Ectodermal cell (in vitro differentiated cells): ENCODE results near the gene SHH.

ENCODE experiments used
- H3K27ac ChIP-seq: 2 replicates; pipeline ENCODE4 v1.7.0; 2013; ENCODE audit warnings: mild to moderate bottlenecking, low read depth, low read length; ENCODE audit not compliant: insufficient read depth, poor library complexity, severe bottlenecking
- H3K27me3 ChIP-seq: 2 replicates; pipeline ENCODE4 v1.7.0; 2013; ENCODE audit warnings: mild to moderate bottlenecking, low read length; ENCODE audit not compliant: insufficient read depth, control insufficient read depth, poor library complexity, severe bottlenecking
- H3K36me3 ChIP-seq: one replicate; pipeline ENCODE4 v1.7.0; 2013; ENCODE audit warnings: low read length; ENCODE audit not compliant: control insufficient read depth, insufficient read depth
- H3K4me1 ChIP-seq: one replicate; pipeline ENCODE4 v1.7.0; 2013; ENCODE audit warnings: low read length; ENCODE audit not compliant: control insufficient read depth, insufficient read depth
- H3K4me3 ChIP-seq: 2 replicates; pipeline ENCODE4 v1.7.0; 2013; ENCODE audit warnings: low read depth, low read length, control low read depth; ENCODE audit not compliant: insufficient read depth
- H3K9me3 ChIP-seq: 2 replicates; pipeline ENCODE4 v1.7.0; 2013; ENCODE audit warnings: mild to moderate bottlenecking, low read length, moderate library complexity; ENCODE audit not compliant: control insufficient read depth
- WGBS, 2 experiments: methylation state at CpG; one replicate each; pipeline ENCODE4 v1.1.7; 2013; ENCODE audit warnings: missing lambda C conversion rate in 2 of 2; 5-methylcytosine and 5-hydroxymethylcytosine counted together

The SHH gene

GRCh38 chr7:155766966-155767916 is 45.0 kb downstream of the SHH start:
- Histone ChIP-seq H3K4me3 (no peak overlapping the region), H3K36me3 (peaks cover 36% of the 10 kb centered on the region), H3K4me1 (peaks cover 9% of the 10 kb centered on the region), H3K27me3 (no peaks in the 10 kb centered on the region), H3K9me3 (no peaks in the 10 kb centered on the region), H3K27ac (no peak overlapping the region)
- 95 to 96% methylated on average over 12 of the region's 12 CpGs for WGBS, 2 experiments

GRCh38 chr7:155766386-155766785 is 45.9 kb downstream of the SHH start:
- H3K9me3 ChIP-seq, result no peaks in the 10 kb centered on the region
- peaks cover 36% of the 10 kb centered on the region for H3K36me3 ChIP-seq
- H3K27me3 ChIP-seq, result no peaks in the 10 kb centered on the region
- H3K27ac ChIP-seq, result no peak overlapping the region
- H3K4me1 ChIP-seq, result peaks cover 9% of the 10 kb centered on the region
- WGBS, 2 experiments, result 94 to 95% methylated on average over 12 of the region's 12 CpGs
- no peak overlapping the region for H3K4me3 ChIP-seq

GRCh38 chr7:155765458-155765857 is 46.8 kb downstream of the SHH start:
- 96% methylated on average over 8 of the region's 8 CpGs for WGBS, 2 experiments
- H3K27me3 ChIP-seq, result no peaks in the 10 kb centered on the region
- no peaks in the 10 kb centered on the region for H3K9me3 ChIP-seq
- H3K4me3 ChIP-seq, result no peak overlapping the region
- no peak overlapping the region for H3K27ac ChIP-seq
- peaks cover 9% of the 10 kb centered on the region for H3K4me1 ChIP-seq
- peaks cover 36% of the 10 kb centered on the region for H3K36me3 ChIP-seq

- Histone ChIP-seq H3K27ac (no peak overlapping the region), H3K4me1 (peaks cover 9% of the 10 kb centered on the region), H3K9me3 (no peaks in the 10 kb centered on the region), H3K27me3 (no peaks in the 10 kb centered on the region), H3K4me3 (no peak overlapping the region), H3K36me3 (peaks cover 26% of the 10 kb centered on the region)
- 94 to 96% methylated on average over 7 of the region's 7 CpGs for WGBS, 2 experiments
These were observed 47.8 kb downstream of the SHH start for GRCh38 chr7:155764438-155764793.

GRCh38 chr7:155763691-155764437 is 48.4 kb downstream of the SHH start:
- WGBS, 2 experiments, result 92 to 93% methylated on average over 27 of the region's 27 CpGs
- Histone ChIP-seq H3K4me1 (peaks cover 9% of the 10 kb centered on the region), H3K27me3 (no peaks in the 10 kb centered on the region), H3K36me3 (peaks cover 26% of the 10 kb centered on the region), H3K4me3 (no peak overlapping the region), H3K9me3 (no peaks in the 10 kb centered on the region), H3K27ac (no peak overlapping the region)

- Histone ChIP-seq H3K4me1 (peaks cover 14% of the 10 kb centered on the region), H3K4me3 (no peak overlapping the region), H3K36me3 (peaks cover 26% of the 10 kb centered on the region), H3K9me3 (no peaks in the 10 kb centered on the region), H3K27ac (no peak overlapping the region), H3K27me3 (no peaks in the 10 kb centered on the region)
- 93 to 94% methylated on average over 10 of the region's 10 CpGs for WGBS, 2 experiments
These were observed 49.1 kb downstream of the SHH start for GRCh38 chr7:155763122-155763521.

- no peaks in the 10 kb centered on the region for H3K27me3 ChIP-seq
- peaks cover 23% of the 10 kb centered on the region for H3K36me3 ChIP-seq
- H3K27ac ChIP-seq, result no peak overlapping the region
- WGBS, 2 experiments, result 77 to 87% methylated on average over 10 of the region's 10 CpGs
- H3K4me3 ChIP-seq, result no peak overlapping the region
- no peaks in the 10 kb centered on the region for H3K9me3 ChIP-seq
- H3K4me1 ChIP-seq, result peaks cover 14% of the 10 kb centered on the region
These were observed 49.6 kb downstream of the SHH start for GRCh38 chr7:155762655-155763054.

GRCh38 chr7:155762036-155762435 is 50.2 kb downstream of the SHH start:
- Histone ChIP-seq H3K27ac (no peak overlapping the region), H3K4me3 (no peak overlapping the region), H3K9me3 (no peaks in the 10 kb centered on the region), H3K36me3 (peaks cover 23% of the 10 kb centered on the region), H3K4me1 (peaks cover 14% of the 10 kb centered on the region), H3K27me3 (no peaks in the 10 kb centered on the region)
- 92 to 94% methylated on average over 4 of the region's 4 CpGs for WGBS, 2 experiments

- Histone ChIP-seq H3K27ac (no peak overlapping the region), H3K9me3 (no peaks in the 10 kb centered on the region), H3K4me1 (peaks cover 14% of the 10 kb centered on the region), H3K36me3 (peaks cover 23% of the 10 kb centered on the region), H3K4me3 (no peak overlapping the region), H3K27me3 (no peaks in the 10 kb centered on the region)
- 95 to 97% methylated on average over 5 of the region's 5 CpGs for WGBS, 2 experiments
These were observed 51.1 kb downstream of the SHH start for GRCh38 chr7:155761162-155761561.

- Histone ChIP-seq H3K4me3 (no peak overlapping the region), H3K4me1 (peaks cover 14% of the 10 kb centered on the region), H3K9me3 (no peaks in the 10 kb centered on the region), H3K27ac (no peak overlapping the region), H3K36me3 (peaks cover 14% of the 10 kb centered on the region), H3K27me3 (no peaks in the 10 kb centered on the region)
- 96 to 97% methylated on average over 9 of the region's 9 CpGs for WGBS, 2 experiments
These were observed 52.4 kb downstream of the SHH start for GRCh38 chr7:155759740-155760430.
